Astrocyte of the spinal cord (primary cell): ENCODE results near the gene PARP16.

Source experiments
- DNase-seq: peaks from one replicate; pipeline ENCODE4 v3.0.0; 2011; ENCODE audit warnings: low read depth, low spot score
- H3K4me3 ChIP-seq: 2 replicates; pipeline ENCODE4 v1.5.1; 2011; ENCODE audit warnings: low read depth, mild to moderate bottlenecking, low read length, moderate library complexity
- in situ Hi-C: cut with HindIII; loops from 2 replicates; pipeline ENCODE4 v1.10.0; 2017; ENCODE audit warnings: low sequenced_read_pairs
- TF ChIP-seq, protein P1 (sequence below): IDR thresholded peaks from 2 replicates; pipeline ENCODE4 v1.5.1; 2012; ENCODE audit warnings: low read depth, mild to moderate bottlenecking, low read length, inconsistent platforms

Gene PARP16

DNA sequence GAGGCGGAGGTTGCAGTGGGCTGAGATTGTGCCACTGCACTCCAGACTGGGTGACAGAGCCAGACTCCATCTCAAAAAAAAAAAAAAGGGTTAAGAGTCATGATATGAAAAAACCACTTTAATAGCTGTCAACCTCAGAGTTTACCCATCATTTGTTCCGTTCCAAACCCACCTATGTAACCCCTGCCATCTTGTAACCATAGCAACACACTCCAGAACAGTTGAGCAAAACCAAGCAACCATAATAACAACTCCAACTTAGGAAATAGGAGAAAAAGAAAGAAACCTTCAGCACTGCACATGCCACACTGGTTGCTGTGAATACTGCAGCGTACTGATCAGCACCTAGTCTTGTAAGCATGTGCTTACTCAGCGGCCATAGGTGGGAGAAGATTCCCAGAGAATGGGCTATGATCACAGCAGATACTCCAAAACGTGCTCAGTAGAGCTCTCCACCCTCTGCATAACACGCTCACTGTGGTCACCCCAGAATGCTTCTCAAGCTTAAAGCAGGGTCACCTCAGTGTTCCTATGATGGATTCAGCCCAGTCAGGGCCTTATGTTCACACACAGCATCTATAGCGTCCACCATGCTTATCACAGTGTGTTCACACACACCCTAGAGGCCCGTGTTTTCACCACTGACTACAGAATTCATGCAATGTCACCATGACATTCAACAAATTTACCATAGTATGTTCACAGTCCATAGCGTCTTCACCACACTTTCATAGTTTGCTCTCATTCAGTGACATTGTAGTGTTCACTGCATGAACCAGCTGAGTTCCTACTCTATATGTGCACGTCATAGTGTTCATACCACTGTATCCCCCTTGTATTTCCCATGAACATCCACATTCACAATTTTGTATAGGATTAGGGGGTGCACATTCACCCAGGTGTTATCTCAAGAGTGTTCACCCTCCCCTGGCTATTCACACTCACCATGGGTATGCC is 68.9 kb downstream of the PARP16 start:
- no peak overlapping the region for H3K4me3 ChIP-seq
- no peak for DNase-seq
- in situ Hi-C loops: no loop called here
- TF ChIP-seq, protein P1, sequence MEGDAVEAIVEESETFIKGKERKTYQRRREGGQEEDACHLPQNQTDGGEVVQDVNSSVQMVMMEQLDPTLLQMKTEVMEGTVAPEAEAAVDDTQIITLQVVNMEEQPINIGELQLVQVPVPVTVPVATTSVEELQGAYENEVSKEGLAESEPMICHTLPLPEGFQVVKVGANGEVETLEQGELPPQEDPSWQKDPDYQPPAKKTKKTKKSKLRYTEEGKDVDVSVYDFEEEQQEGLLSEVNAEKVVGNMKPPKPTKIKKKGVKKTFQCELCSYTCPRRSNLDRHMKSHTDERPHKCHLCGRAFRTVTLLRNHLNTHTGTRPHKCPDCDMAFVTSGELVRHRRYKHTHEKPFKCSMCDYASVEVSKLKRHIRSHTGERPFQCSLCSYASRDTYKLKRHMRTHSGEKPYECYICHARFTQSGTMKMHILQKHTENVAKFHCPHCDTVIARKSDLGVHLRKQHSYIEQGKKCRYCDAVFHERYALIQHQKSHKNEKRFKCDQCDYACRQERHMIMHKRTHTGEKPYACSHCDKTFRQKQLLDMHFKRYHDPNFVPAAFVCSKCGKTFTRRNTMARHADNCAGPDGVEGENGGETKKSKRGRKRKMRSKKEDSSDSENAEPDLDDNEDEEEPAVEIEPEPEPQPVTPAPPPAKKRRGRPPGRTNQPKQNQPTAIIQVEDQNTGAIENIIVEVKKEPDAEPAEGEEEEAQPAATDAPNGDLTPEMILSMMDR: no peak

DNA sequence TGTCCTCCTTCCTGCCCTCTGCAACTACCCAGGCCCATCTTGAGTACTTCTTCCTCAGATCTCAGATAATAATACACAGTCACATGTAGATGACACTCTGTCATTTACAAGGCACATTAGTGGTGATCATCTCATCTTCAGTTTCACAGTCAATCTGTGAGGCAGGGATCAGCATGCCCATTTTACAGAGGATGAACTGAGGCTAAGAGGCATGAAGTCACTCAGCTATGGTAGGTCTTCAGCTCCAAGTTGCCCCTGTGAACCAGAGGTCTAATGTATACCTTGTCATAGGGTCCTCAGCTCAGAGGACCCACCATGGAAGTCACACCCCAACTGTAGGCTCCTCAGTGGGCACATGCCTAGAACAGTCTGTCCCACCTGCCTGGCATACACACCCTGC is 71.2 kb downstream of the PARP16 start:
- TF ChIP-seq, protein P1: no peak
- DNase-seq: no peak
- in situ Hi-C loops: no loop called here
- H3K4me3 ChIP-seq: no peak overlapping the region

DNA sequence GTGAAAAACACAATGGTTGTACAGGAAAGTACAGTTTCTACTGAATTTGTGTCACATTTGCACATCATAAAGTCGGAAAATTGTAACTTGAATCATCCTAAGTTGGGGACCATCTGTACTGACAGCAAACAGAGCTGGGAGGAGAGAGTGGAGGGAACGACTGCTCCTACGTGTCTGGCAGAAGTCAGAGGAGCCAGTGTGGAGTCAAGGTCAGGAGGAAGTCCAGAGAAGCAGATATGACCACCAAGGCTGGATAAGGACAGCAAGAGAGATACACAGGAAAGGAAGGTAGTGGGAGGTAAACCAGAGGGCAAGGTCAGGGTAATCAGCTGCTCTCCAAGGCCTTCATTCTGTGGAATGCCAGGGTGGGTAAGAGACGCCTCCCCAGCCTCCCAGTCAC is 72.7 kb downstream of the PARP16 start:
- no peak overlapping the region for H3K4me3 ChIP-seq
- TF ChIP-seq, protein P1: no peak
- no peak for DNase-seq
- in situ Hi-C loops: no loop called here

DNA sequence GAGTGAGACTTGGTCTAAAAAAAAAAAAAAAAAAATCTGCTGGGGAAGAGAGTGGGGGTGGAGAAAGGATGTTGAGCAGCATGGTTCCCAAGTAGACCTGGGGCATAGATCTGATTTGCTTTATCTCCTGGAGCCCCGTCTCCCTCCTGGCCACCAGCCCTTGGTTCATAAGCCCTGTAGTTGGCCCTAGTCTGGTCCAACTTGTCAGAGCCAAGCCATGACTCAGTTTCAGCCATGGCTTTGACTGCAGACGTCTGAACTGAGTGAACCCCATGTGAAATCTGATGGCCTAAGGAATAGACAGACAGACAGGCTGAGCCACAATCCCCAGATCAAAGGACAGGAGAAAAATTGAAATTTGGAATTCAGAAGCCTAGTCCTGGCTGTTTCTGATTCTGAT is 73.4 kb downstream of the PARP16 start:
- DNase-seq: no peak
- no peak overlapping the region for H3K4me3 ChIP-seq
- TF ChIP-seq, protein P1: no peak
- in situ Hi-C loops: no loop called here

DNA sequence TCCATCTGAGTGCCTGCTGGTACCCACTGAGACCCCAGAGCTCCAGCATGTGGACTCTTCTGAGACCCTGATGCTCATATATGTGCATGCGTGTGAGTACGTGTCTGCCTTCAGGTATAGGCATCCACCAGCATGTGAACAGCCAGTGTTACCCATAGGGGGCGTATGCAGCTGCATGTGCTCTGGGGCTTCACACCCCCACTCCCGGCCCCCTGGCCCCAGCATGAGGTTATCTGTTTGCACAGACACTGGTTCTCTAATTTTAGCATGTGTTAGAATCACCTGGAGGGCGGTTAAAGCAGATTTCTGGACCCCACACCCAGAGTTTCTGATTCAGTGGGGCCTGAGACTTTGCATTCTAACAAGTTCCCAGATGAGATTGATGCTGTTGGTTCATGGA is 74.6 kb downstream of the PARP16 start:
- DNase-seq: no peak
- TF ChIP-seq, protein P1: peak; percentile 52

DNA sequence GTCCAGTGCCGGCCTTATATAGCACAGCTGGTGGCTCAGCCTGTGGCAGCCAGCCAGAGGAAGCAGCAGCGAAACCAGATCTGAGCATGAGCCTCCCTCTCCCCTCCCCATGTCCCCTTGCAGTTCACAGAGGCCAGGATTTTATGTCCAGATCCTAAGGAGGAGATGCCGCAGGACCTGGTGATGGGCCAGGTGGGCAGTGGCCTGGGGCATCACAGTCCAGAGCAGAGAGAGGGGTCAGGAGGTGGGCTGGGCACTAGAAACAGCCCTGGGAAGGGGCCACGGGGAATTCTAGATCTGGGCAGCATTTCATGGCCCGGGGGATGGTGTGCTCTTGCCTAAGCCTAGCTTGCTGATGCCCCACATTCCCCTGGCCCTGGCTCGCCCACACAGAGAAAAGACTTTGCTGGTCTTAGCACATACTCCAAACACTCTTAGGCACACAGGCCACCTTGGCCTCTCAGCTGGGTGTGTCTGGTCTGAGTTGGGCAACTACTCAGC is 75.2 kb downstream of the PARP16 start:
- in situ Hi-C loops: no loop called here
- TF ChIP-seq, protein P1: no peak
- no peak overlapping the region for H3K4me3 ChIP-seq
- DNase-seq: peak; percentile 66

More for the DNA sequence above, 74.6 kb downstream of the PARP16 start:
- no peak overlapping the region for H3K4me3 ChIP-seq
- in situ Hi-C loops: no loop called here
